Left kidney (tissue), 2 donors: ENCODE data around the gene MYL3. TPM values are rescaled to one million over a fixed set of nuclear protein-coding genes. Genes with fewer than 3 reads are reported as not detected.

ENCODE experiments used
- DNase-seq: peaks from one replicate; pipeline ENCODE4 v3.0.0-alpha.2; 2013
- polyA plus RNA-seq: library from polyadenylated mRNA; unstranded; fragments of 120-200 nt; gene quantifications from one replicate; pipeline ENCODE4 v1.2.1, GENCODE V29; 2013; ENCODE audit not compliant: insufficient read length

MYL3 gene
- polyA plus RNA-seq, 1 donor: 20.1 TPM

DNA sequence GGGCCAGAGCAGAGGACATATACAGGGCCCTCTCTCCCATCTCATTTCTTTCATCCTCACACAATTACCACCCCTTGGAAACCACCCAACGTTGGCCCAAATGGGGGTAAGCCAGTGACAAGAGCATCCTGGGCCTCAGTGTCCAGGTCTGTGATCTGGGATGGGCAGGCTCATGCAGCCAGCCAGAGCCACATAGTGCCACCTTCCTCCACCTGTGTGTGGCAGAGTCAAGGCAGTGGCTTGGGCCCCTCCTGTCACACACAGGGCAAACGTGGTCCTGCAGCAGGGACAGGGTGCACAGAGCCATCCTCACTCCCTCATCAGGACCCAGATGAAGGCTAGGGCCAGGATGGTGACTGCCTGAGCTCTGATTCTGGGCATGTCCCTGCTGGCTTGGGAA lies 2.3 kb upstream of the MYL3 start:
- DNase-seq: no peak

DNA sequence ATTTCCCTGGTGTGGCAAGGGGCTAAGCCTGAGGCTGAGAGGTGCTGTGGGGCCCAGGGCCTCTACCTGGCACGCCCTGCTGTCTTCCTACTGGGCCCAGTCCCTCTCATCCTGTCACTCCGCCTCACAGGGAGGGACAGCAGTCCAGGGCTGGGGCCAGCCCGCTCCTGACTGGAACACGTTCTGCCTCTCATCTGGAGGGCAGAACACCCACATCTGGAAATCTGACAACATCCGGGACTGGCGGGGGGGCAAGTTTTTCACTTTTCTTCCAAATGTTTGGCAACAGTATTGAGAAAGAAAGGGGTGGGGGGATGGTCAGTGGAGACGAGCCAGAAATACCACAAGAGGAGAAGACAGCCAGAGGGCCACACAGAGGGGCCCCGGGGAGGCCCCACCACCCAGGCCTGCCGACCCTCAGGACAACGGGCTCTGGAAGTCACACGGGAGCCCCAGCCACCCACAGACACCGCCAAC lies 1.8 kb upstream of the MYL3 start:
- DNase-seq: no peak

DNA sequence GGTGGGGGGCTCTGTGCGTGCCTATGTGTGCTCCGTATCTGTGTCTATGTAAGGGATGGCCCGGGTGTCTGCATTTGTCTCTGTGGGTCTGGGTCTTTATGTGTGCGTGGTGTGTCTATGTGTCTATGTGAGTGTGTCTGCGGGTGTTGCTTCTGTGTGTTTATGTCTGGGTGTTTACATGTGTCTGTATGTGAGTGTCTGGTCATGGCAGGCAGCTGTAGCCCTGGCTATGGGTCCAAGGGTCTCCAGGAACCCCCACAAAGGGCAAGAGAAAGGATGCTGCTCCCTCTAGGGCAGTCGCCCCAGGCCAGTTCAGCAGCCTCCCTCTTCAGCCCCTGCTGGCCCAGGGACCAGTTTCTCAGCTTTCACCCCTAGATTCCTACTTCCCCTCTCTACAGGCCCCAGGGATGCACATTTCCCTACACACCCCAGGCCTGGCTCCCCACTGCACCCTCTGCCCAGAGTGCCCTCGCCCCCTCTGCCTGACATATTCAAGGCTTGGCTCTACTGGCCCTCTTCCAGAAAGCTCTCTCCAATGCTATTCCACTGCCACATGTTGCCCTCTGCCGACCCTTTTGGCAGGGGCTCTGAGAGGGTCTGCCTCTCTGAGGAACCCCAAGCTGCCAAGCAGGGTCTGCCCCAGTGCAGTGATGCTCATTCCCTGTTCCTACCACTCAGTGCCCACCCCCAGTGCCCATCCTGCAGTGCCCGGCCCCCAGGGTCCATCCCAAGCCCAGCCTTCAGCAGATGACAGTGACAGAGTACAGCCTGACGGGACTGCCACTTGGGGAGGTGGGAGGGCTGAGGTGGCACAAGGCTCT lies 1.0 kb upstream of the MYL3 start:
- no peak for DNase-seq

DNA sequence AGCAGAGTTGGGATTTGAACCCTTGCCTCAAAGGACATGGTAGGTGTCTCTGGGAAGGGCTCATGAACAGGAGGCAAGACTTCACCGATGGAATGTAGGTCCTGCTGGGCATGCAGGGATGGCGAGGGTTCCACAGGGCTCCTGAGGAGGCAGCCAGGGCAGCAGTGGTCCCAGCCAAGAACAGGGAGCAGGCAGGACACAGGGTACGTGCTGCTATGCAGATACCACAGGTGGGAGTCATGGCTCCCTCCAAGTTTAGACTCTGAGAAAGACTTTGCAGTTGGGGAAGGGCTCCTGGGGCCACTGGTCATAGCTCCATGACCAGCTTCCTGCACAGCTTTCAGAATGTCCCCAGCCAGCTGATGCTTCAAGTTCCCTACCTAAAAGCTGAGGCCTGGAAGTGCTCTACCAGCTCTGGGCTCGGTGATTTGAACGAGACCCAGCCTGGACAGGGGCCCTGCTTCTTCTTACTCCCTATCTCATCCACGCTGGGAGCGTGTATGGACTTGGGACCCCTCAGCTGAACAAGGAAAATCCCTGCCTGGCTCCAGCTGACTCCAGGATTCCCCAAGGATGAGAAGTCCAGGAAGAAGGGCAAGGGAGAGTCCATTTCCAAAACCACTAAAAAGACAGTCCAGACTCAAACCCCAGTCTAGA lies 747 bp downstream of the MYL3 start:
- no peak for DNase-seq

DNA sequence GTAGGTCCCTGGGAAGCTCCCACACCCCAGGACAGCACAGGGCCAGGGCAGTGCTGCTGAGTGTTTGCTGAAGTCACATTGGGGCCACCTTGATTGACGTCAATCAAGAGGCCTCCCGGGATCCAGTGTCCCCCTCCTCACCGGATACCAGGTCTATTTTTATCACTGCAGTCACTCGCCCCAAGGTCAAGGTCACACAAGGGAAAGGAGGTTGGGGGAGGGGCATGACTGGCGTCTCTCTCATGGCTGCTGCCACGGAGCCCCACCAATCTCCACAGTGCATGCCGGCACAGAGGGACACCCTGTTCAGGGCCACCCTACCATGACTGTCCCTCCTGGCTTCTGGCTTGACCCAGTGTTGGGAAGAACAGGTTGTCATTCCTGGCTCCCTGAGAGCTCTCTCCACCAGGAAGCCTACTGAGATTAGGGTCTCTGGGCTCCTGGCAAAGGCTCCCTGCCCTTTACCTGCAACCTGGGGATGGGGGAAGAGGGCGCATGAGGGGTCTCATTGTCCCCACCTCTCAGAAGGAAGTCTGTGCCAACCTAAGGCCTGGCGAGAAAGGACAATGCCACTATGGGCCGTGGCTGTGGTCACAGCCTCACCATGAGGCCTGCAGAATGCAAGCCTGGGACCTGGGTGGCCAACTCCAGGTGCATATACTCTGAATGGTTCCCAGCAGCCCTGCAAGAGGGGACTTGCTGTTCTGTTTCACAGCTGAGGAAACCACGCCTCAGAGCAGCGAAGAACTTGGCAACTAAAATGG lies 1.5 kb downstream of the MYL3 start:
- no peak for DNase-seq

DNA sequence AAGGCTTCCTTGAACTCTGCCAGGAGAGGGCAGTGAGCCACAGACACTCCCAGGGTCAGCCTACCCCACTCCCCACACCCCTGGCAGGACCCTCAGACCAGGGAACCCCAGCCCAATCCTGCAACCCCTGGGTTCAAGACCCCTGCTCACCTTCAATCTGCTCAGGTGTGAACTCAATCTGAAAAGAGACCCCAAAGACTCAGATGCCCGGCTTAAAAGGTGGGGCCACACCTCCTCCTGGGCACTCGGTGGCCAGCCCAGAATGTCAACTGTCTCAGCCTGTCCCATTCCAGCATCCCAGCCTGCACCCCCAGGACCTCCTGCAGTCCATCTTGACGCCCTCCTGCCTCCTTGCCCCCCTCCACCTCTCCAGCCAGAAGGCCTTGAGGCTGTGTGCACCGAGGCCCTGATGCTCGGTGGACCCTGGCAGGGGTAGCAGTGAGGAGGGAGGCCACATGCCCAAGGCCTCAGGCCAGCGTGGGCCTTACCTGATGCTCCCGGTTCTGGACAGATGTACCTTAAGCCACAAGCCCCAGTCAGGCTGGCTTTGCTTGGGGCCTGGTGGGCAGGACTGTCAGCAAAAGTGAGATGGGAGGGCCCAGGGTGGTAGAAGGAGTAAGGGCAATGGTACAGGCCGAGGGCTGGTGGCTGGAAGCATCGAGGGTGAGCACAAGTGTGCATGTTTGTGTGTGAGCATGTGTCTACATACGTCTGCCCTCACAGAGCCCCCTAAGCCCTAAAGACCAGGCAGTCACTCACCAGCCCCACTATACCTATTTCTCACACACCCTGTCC lies 2.2 kb downstream of the MYL3 start:
- DNase-seq: no peak

DNA sequence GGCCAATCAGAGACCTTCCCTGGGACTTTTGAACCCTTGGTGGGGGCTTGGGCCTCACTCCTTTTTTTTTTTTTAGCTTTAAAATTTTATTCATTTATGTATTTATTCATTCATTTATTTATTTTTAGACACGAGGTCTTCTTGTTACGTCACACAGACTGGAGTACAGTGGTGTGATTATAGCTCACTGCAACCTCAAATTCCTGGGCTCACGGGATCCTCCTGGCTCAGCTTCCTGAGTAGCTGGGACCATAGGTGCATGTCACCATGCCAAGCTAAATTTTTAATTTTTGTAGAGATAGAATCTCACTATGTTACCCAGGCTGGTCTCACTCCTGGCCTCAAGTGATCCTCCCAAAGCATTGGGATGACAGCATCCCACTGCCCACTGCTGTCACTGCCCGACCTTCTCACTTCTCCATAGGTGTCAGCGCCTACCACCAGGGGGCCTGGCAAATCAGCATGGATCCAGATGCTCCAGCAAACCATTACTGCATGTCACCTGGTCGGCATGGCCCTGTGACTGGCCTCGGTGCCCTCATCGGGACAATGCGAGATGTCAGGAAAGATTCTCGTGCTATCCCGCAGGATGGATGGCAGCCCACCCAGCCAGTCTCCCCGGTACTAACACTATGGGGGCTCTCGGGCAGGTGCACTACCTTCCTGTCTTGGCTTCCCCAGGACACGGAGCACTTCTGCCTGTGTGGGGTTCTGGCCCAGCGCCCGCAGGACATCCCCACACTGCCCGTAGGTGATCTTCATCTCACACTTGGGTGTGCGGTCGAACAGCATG lies 3.0 kb downstream of the MYL3 start:
- DNase-seq: no peak

DNA sequence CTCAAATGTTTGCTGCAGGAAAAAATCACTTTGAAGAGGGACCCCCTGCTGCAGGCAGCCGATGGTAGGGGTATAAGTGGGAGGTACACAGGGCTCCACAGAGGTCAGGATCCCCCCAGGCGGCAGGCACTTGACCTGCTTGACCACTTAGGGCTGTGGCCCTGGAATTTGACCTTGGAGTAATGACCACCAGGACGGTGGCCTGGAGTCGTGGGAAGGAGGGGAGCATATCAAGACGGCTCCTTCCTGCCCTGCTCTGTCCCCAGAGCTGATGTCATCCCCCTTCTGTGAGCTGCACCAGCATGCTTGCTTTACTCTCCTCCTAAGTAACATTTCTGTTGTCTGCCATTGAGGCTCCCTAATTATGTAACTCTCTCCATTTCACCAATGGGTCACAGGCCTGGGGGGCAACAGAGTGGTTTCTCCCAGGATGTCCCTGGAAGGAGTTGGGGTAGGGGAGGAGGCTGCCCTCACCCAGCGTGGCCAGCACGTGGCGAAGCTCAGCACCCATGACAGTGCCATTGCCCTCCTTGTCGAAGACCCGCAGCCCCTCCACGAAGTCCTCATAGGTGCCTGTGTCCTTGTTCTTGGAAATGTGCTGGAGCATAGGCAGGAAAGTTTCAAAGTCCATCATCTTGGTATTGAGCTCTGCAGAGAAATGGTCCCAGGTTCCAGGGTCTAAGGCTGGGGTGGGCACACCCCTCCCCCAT lies 4.1 kb downstream of the MYL3 start:
- no peak for DNase-seq

DNA sequence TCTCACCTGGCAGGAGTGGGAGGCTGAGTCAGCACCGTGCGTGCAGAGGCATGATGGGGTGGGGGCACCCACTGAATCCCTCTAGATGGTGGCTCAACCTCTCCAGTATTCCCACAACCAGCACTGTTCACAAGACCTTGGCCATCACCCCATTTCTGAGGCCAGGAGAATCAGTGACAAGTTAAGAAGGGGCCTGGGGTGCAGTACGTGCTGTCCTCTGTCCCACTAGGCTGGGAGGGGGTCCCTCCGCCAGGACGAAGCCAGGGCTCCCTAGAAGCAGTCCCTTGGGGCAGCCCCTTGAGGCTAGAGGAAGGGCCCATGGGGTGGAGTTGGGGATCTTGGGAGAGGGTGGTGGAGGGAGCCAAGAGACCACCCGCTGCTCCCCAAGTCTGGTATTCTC lies 4.8 kb downstream of the MYL3 start:
- no peak for DNase-seq

DNA sequence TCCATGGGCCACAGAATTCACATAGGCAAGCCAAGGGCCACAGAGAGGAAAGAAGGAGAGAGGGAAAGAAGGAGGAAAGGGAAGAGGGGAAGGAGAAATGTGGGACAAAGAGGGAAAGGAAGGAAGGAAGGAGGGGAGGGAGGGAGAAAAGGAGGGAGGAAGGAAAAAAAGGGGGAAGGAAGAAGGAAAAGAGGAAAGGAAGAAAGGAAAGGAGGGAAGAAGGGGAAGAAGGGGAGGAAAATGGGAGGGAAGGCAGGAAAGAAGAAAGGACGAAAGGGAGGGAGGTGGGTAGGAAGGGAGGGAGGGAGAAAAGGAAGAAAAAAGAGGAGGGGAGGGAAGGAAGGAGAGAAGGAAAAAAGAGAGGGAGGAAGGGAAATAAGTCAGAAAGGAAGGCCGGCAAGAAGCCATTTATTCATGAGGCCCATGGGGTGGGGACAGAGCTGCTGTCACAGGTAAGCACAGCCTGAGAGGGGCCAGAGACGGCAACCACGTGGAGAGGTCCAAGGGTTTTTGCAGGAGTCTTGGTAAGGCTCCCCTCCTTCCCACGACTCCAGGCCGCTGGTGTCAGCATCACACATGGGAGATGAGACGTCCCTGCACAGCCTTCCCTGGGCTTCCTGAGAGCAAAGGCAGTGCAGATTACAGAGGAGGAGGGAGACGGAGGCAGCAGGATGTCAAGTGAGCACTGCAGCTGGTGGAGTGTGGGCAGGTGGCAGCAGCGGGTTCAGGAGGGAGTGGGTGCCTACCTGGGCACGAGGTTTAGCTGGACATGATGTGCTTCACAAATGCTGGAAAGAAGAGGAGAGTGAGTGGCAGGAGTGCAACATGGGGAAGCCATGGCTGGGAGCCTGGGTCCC lies 5.5 kb downstream of the MYL3 start:
- no peak for DNase-seq

DNA sequence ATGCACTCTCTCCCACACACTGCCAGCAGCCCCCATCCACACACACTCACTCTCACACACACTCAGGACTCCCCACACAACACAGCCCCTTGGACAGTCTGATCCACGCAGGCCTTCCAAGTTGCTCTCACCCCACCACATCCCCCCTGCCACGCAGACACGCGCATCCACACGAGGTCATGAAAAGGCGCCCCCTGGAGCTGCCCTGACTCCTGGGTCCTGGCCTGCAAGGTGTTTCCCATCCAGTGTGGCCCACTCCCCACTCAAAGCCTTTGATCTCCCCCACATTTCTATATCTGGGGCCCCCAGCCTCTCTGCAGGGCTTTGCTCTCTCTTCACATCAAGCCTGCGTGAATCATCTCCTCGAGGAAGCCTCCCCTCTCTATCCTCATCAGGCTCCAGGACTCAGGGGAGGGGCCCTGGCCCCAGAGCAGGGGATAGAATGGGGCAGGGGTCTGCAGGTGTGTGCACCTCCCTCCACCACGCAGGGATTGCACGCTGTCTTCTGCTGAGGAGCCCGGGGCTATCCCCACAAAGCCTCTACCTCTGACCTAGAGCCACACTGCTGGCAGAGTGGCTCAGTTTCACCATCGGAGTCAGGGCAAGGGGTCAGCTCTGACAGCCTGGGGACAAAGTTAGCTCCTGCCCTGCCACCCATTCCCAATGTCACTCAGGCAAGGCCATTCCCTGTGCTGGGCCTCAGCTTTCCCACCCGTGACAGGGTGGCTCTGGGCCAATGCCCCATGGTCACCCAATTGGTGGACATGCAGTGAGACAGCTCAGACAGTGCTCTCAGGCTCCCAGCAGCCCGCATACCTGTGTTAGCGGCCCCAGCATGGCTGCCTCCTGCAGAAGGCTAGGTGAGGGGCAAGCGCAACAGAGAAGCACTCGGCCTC lies 6.4 kb downstream of the MYL3 start:
- DNase-seq: no peak

DNA sequence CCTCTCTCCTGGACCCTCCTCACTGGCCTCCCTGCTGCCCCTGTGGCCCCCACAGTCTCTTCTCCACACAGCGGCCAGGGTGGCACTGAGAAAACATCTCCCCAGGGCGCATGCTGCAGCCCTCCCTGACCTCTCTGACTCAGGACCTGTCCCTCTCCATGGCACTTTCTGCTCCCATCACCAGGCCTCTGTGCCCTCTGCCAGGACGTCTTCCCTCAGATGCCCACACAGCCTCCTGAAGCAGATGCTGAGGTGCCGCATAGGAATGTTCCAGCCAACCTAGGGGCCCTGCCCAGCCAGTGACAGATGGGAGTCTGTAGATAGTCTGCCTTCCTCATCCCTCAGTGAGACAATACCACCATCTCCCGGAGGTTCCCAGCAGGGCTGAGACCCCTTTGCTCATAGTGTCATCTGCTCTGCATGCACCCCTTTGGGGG lies 8.7 kb downstream of the MYL3 start:
- no peak for DNase-seq

DNA sequence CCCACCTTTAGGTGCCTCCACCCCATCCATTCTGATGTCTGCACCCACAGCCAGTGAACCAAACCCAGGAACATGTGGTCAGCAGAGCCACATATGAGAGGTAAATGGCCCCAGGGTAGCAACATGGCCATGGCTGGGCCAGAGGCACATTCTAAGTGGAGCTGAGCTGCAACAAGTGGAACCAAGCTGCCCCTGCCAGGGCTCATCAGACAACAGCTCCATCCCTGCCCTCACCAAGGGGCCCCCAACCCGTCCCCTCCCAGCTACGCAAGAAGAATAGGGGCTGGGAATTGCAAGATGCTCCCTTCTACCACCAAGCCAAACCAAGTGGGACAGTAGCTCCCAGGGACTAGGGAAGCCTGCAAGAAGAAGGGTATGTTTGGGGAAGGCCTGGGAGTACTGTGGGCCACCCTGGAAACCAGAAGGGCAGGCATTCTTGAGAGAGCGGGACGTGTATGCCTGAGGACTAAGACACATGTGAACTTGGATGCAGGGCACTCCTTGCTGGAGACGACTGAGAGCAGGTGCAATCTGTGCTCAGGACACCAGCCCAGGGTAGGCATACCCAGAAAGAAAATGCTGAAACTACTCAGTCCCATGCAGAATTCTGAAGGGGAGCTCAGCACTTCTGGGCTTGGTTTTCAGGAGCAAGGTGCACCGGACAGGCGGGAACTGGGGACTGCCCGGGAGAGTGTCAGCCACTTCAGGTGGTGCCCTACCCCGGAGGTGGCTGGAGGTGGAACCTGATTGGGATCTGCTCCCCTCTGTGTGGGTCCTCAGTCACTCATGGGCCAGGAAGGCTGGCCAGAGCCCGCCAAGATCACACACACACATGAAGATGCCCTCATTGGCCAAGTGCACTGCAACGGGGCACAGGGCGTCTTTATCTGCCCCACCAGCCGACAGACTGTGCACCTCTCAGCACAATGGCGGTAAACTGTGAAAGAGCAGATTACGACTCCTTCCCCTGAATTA lies 9.5 kb downstream of the MYL3 start:
- DNase-seq: no peak

DNA sequence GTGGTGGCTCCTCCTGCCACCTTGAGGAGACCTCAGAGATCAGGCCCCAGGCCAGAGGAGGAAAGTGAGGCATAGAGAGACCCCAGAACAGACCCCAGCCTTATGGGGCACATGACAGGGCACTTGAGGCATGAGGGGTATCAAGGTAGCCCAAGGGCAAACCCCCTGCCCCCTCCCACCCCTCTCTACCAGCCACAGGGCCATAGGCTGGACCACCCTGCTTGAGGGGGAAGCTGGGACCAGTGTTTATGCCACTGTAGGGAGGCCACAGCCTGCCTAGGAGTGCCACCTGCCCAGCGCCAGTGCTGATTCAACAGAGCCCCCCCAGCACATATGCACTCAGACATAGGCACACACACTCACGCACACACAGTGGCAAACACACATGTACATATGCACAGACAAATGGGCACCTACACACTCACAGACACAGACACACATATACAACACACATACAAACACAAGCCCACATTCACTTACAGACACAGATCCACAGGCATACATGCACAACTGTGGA lies 10.3 kb downstream of the MYL3 start:
- no peak for DNase-seq

DNA sequence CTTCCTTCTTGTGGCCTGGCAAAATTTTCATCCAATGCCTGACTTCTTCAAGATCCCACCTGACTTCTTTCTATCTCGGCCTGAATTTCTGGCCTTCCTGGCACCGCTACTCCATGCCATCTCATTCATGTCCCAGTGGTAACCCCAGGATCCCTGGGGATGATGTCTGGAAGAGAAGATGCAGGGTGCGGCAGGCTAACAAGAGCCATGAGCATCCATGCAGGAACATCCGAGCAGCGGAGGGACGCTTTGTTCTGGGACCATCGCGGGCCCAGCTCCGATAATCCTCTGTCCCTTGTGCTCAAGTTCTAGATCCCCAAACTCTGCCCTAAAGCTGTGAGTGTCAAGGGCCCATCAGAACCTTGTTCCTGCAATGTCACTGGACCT lies 10.9 kb downstream of the MYL3 start:
- no peak for DNase-seq

DNA sequence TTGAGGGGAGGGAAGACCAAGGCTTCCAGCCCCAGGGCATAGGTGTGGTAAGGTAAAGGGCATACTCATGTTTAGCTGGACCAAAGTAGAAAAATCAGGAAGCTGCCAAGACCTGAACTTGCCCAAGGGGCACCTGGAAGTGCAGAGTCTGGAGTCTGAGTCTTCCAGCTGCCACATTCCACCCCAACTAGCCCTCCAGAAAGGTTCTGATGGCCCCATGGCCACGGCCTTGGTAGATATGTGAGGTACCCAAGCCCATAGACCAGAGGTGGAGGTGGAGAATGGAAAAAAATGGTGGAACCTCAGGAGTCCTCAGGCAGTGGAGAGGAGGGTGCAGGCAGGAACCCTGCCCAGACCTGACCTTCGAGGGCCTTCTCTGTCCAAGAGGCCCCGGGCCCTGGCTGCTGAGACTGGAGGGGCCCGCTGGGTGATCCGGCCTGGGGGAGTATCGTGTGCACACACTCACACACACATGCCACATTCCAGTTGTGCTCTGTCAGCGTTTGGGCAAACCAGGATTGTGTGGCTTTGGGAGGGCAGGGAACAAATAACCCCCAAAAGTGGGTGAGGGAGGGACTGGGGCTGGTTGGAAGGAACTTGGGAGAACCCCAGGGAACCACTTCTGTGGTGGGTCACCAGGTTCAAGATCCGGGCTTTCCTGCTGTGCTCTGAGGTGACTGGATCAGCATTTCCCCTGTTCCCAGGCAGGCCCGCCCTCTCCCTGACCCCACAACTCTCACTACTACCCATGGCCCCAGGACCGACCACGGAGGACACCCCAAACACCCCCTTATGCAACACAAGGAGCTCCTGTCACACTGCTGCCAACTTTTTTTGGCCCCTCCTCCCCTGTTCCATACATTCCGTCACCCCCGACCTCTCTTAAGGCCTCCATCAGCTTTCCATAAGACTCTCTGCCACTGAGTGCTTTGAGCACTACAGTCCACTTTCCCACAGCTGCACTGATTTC lies 11.6 kb downstream of the MYL3 start:
- no peak for DNase-seq
